Measurements from ENCODE around the gene POLR3E. TPM values are rescaled to one million over a fixed set of nuclear protein-coding genes. Genes with fewer than 3 reads are reported as not detected.
A peak's percentile ranks its signal among the peaks of the same experiment; 100 is the strongest.
"Not testable (repeated sequence)": the region's sequence is repeated elsewhere in the genome, so short reads cannot be mapped to it uniquely, and the experiment has no call there.

POLR3E gene
- total RNA-seq, 2 experiments from 2014 or later = 52.4 to 54.3 TPM

GRCh38 chr16:22368200-22368826 is 71.1 kb downstream of the POLR3E start:
- H3K27me3 Mint-ChIP-seq, DNase-seq, H3K4me3 Mint-ChIP-seq, H3K9me3 Mint-ChIP-seq, POLR2A ChIA-PET: not testable (repeated sequence)
- Mint-ChIP-seq H3K27ac (peak overlapping the region; percentile 25), H3K4me1 (peaks cover 78% of the 10 kb centered on the region), H3K36me3 (ENCODE audit: low read depth) (peaks cover 64% of the 10 kb centered on the region)
- CTCF ChIA-PET = interaction anchor here (0.6 to 1.0 kb wide), 3 partner anchors 9 to 17 kb away, joined by 3 to 4 read pairs (median 3); no protein-coding TSS in a partner anchor

GRCh38 chr16:22369221-22369811 is 72.1 kb downstream of the POLR3E start:
- peaks cover 60% of the 10 kb centered on the region for H3K36me3 Mint-ChIP-seq (ENCODE audit: low read depth)
- H3K27me3 Mint-ChIP-seq = no peaks in the 10 kb centered on the region
- no peak for DNase-seq
- ChIA-PET CTCF (interaction anchor here (0.6 to 1.8 kb wide), 5 partner anchors 12 to 31 kb away, joined by 3 to 9 read pairs (median 3); no protein-coding TSS in a partner anchor), POLR2A (no interaction called here)
- peak overlapping the region; percentile 25 for H3K4me3 Mint-ChIP-seq
- peaks cover 4% of the 10 kb centered on the region for H3K9me3 Mint-ChIP-seq
- H3K4me1 Mint-ChIP-seq = peaks cover 72% of the 10 kb centered on the region
- peak overlapping the region; percentile 83 for H3K27ac Mint-ChIP-seq

- POLR2A ChIA-PET = no interaction called here
- DNase-seq = no peak
- peaks cover 4% of the 10 kb centered on the region for H3K9me3 Mint-ChIP-seq
- H3K4me1 Mint-ChIP-seq = peaks cover 68% of the 10 kb centered on the region
- H3K4me3 Mint-ChIP-seq = peak overlapping the region; percentile 92
- peaks cover 51% of the 10 kb centered on the region for H3K36me3 Mint-ChIP-seq (ENCODE audit: low read depth)
- CTCF ChIA-PET = interaction anchor here (0.6 to 1.8 kb wide), 5 partner anchors 12 to 32 kb away, joined by 3 to 9 read pairs (median 3); no protein-coding TSS in a partner anchor
- no peaks in the 10 kb centered on the region for H3K27me3 Mint-ChIP-seq
- H3K27ac Mint-ChIP-seq = peak overlapping the region; percentile 23
These were observed 73.0 kb downstream of the POLR3E start for GRCh38 chr16:22370038-22370820.

- H3K4me3 Mint-ChIP-seq = peak overlapping the region; percentile 92
- peak; percentile 36 for DNase-seq
- H3K27ac Mint-ChIP-seq = peak overlapping the region; percentile 96
- H3K36me3 Mint-ChIP-seq (ENCODE audit: low read depth) = peaks cover 33% of the 10 kb centered on the region
- no peaks in the 10 kb centered on the region for H3K9me3 Mint-ChIP-seq
- H3K27me3 Mint-ChIP-seq = no peaks in the 10 kb centered on the region
- ChIA-PET CTCF (interaction anchor here (0.6 to 1.4 kb wide), 5 partner anchors 9 to 1095 kb away, joined by 3 to 7 read pairs (median 3); partner anchors contain the start of gene CRYM), POLR2A (no interaction called here)
- peaks cover 54% of the 10 kb centered on the region for H3K4me1 Mint-ChIP-seq
These were observed 75.9 kb downstream of the POLR3E start for GRCh38 chr16:22372882-22373661.

- peak; percentile 34 for DNase-seq
- ChIA-PET POLR2A (no interaction called here), CTCF (interaction anchor here (0.6 to 1.4 kb wide), 5 partner anchors 10 to 1096 kb away, joined by 3 to 7 read pairs (median 3); partner anchors contain the start of gene CRYM)
- no peaks in the 10 kb centered on the region for H3K9me3 Mint-ChIP-seq
- H3K27ac Mint-ChIP-seq = peak overlapping the region; percentile 96
- H3K4me1 Mint-ChIP-seq = peaks cover 49% of the 10 kb centered on the region
- H3K27me3 Mint-ChIP-seq = no peaks in the 10 kb centered on the region
- peak overlapping the region; percentile 92 for H3K4me3 Mint-ChIP-seq
- peaks cover 29% of the 10 kb centered on the region for H3K36me3 Mint-ChIP-seq (ENCODE audit: low read depth)
These were observed 76.6 kb downstream of the POLR3E start for GRCh38 chr16:22373662-22374310.

- CTCF ChIA-PET = interaction anchor here (0.5 kb wide), 1 partner anchor 23 kb away, joined by 3 read pairs; no protein-coding TSS in a partner anchor
- DNase-seq = peak; percentile 98
- H3K27me3 Mint-ChIP-seq = no peaks in the 10 kb centered on the region
- H3K27ac Mint-ChIP-seq = peak within 1 kb of the TSS; percentile 96
- peaks cover 42% of the 10 kb centered on the region for H3K4me1 Mint-ChIP-seq
- H3K36me3 Mint-ChIP-seq (ENCODE audit: low read depth) = peaks cover 23% of the 10 kb centered on the region
- POLR2A ChIA-PET = interaction anchor here (0.6 kb wide), 1 partner anchor 45 kb away, joined by 4 read pairs; no protein-coding TSS in a partner anchor
- peak within 1 kb of the TSS; percentile 92 for H3K4me3 Mint-ChIP-seq
- H3K9me3 Mint-ChIP-seq = no peaks in the 10 kb centered on the region
These were observed 77.3 kb downstream of the POLR3E start, which contains the start of gene CDR2 for GRCh38 chr16:22374311-22375116. CDR2 (minus strand) TSS chr16:22374619; CDS start chr16:22374309, 310 bp downstream.

- Mint-ChIP-seq H3K27ac (peak overlapping the region; percentile 85), H3K4me1 (peaks cover 35% of the 10 kb centered on the region), H3K4me3 (peak overlapping the region; percentile 92), H3K36me3 (ENCODE audit: low read depth) (peaks cover 20% of the 10 kb centered on the region), H3K27me3 (no peaks in the 10 kb centered on the region), H3K9me3 (no peaks in the 10 kb centered on the region)
- no peak for DNase-seq
- POLR2A ChIA-PET = interaction anchor here (0.6 kb wide), 2 partner anchors 43 to 46 kb away, joined by 4 to 6 read pairs; no protein-coding TSS in a partner anchor
- CTCF ChIA-PET = interaction anchor here (0.5 kb wide), 1 partner anchor 24 kb away, joined by 3 read pairs; no protein-coding TSS in a partner anchor
These were observed 78.1 kb downstream of the POLR3E start for GRCh38 chr16:22375117-22375962.

- ChIA-PET CTCF (interaction anchor here (0.6 kb wide), 2 partner anchors 23 to 157 kb away, joined by 3 read pairs; no protein-coding TSS in a partner anchor), POLR2A (interaction anchor here (0.6 kb wide), 1 partner anchor 43 kb away, joined by 6 read pairs; no protein-coding TSS in a partner anchor)
- Mint-ChIP-seq H3K4me1 (peaks cover 34% of the 10 kb centered on the region), H3K9me3 (no peaks in the 10 kb centered on the region), H3K4me3 (peak overlapping the region; percentile 92), H3K36me3 (ENCODE audit: low read depth) (peaks cover 18% of the 10 kb centered on the region), H3K27ac (no peak overlapping the region), H3K27me3 (no peaks in the 10 kb centered on the region)
- no peak for DNase-seq
These were observed 78.9 kb downstream of the POLR3E start for GRCh38 chr16:22375963-22376640.

GRCh38 chr16:22379656-22380055 is 82.4 kb downstream of the POLR3E start:
- peaks cover 29% of the 10 kb centered on the region for H3K4me1 Mint-ChIP-seq
- ChIA-PET POLR2A (interaction anchor here (0.7 kb wide), 1 partner anchor 19 kb away, joined by 4 read pairs; no protein-coding TSS in a partner anchor), CTCF (no interaction called here)
- H3K9me3 Mint-ChIP-seq = no peaks in the 10 kb centered on the region
- peaks cover 2% of the 10 kb centered on the region for H3K36me3 Mint-ChIP-seq (ENCODE audit: low read depth)
- no peak for DNase-seq
- no peak overlapping the region for H3K27ac Mint-ChIP-seq
- H3K4me3 Mint-ChIP-seq = no peak overlapping the region
- H3K27me3 Mint-ChIP-seq = no peaks in the 10 kb centered on the region

- Mint-ChIP-seq H3K9me3 (no peaks in the 10 kb centered on the region), H3K36me3 (ENCODE audit: low read depth) (peaks cover 2% of the 10 kb centered on the region), H3K27me3 (no peaks in the 10 kb centered on the region), H3K4me3 (no peak overlapping the region), H3K27ac (no peak overlapping the region), H3K4me1 (peaks cover 23% of the 10 kb centered on the region)
- ChIA-PET CTCF (interaction anchor here (0.6 kb wide), 1 partner anchor 1737 kb away, joined by 5 read pairs; no protein-coding TSS in a partner anchor), POLR2A (interaction anchor here (0.7 kb wide), 1 partner anchor 18 kb away, joined by 4 read pairs; no protein-coding TSS in a partner anchor)
- no peak for DNase-seq
These were observed 83.3 kb downstream of the POLR3E start for GRCh38 chr16:22380529-22380928.
